Prostate gland (tissue), 2 donors: Measurements from ENCODE around the gene MTOR. TPM values are rescaled to one million over a fixed set of nuclear protein-coding genes. Genes with fewer than 3 reads are reported as not detected.

Source experiments
- DNase-seq: peaks from one replicate; pipeline ENCODE4 v3.0.0-alpha.2; 2019; ENCODE audit warnings: low spot score
- H3K27ac ChIP-seq, 2 donors: fragments of 200-600 bp; sonication (generic); 2 replicates each; pipeline ENCODE4 v1.5.1; 2017 to 2019
- H3K27me3 ChIP-seq: fragments of 200-600 bp; sonication (generic); replicated peaks from 2 replicates; pipeline ENCODE4 v1.5.1; 2019; ENCODE audit not compliant: insufficient read depth
- H3K36me3 ChIP-seq, 2 donors: fragments of 200-600 bp; sonication (generic); 1 replicate in 1 of 2; 2 replicates in 1 of 2; pipeline versions ENCODE4 v1.5.1 to v1.8.1; 2017 to 2019
- H3K4me1 ChIP-seq: fragments of 200-600 bp; sonication (generic); replicated peaks from 2 replicates; pipeline ENCODE4 v1.5.1; 2019
- H3K4me3 ChIP-seq, 2 donors: fragments of 200-600 bp; sonication (generic); 2 replicates each; pipeline ENCODE4 v1.5.1; 2017 to 2019
- H3K9me3 ChIP-seq: fragments of 200-600 bp; sonication (generic); 2 replicates; pipeline ENCODE4 v1.5.1; 2017
- POLR2A ChIP-seq: fragments of 450-650 bp; IDR thresholded peaks from one replicate; pipeline ENCODE4 v1.6.1; 2016; ENCODE audit warnings: antibody characterized with exemption, mild to moderate bottlenecking
- POLR2AphosphoS5 ChIP-seq: sonication (generic); formaldehyde crosslinking; IDR thresholded peaks from one replicate; pipeline ENCODE4 v1.6.1; 2017; ENCODE audit warnings: antibody characterized with exemption
- WGBS: methylation state at CpG from one replicate; pipeline ENCODE4 v1.1.5; 2018; 5-methylcytosine and 5-hydroxymethylcytosine counted together
- intact Hi-C: fragments of 100-400 bp; cut with DNase I; formaldehyde crosslinking; loops from one replicate; pipeline ENCODE4 v1.14.2; 2022
- total RNA-seq, 2 donors: library from RNA; depleted of rRNA; stranded (reverse); fragments of >200 nt; gene quantifications; one replicate each; pipeline ENCODE4 v1.1.0, GENCODE V29; 2016
- TF ChIP-seq, protein P1 (sequence below), 4 experiments: fragments of 200-600 bp in 2 of 4; fragments of 450-650 bp in 2 of 4; sonication (generic) in 2 of 4; IDR thresholded peaks; 1 replicate in 3 of 4; 2 replicates in 1 of 4; pipeline ENCODE4 v1.5.1; 2016 to 2019; ENCODE audit warnings: antibody characterized with exemption in 4 of 4, mild to moderate bottlenecking in 2 of 4, moderate library complexity in 2 of 4

The MTOR gene
- total RNA-seq, 2 donors from 2014 or later, result 34.7 to 56.1 TPM

DNA sequence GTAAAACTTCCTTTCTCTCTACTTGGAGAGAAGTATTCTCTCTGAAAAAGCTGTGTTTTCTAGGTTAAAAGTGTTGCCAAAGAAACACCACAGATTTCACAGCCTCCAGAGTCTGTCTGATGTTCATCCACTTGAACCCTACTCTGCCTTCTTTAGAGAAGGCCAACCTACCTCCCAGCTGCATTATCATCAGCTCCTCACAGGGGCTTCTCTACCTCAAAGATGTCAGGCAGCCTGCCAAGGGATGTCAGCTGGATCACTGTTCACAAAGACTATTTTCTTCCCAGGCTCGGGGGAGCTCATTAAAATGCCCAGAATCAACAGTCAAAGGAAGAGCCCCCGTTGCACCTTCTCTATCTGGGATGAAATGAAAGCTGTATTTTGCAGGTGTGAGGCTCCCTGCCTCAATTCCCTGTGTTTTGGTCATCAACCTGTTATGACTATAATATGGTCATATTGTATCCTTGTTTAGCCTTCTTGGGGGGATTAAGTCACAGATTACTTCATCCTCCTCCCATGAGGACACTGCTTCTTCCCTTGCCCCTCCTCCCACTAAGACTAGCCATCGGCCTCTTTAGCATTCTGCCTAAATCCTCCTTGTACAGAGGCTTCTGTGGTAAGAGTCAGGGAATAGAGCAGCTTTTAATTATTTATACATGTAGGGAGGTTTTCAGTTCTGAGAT is 47.5 kb downstream of the MTOR start:
- WGBS, result 64% methylated on average over 3 of the region's 3 CpGs
- Histone ChIP-seq H3K27ac (no peak overlapping the region), H3K36me3 (peaks cover 0 to 7% of the 10 kb centered on the region in 2 donors), H3K9me3 (no peaks in the 10 kb centered on the region), H3K27me3 (no peaks in the 10 kb centered on the region), H3K4me3 (no peak overlapping the region), H3K4me1 (no peaks in the 10 kb centered on the region)
- DNase-seq, result no peak
- TF ChIP-seq, protein P1, sequence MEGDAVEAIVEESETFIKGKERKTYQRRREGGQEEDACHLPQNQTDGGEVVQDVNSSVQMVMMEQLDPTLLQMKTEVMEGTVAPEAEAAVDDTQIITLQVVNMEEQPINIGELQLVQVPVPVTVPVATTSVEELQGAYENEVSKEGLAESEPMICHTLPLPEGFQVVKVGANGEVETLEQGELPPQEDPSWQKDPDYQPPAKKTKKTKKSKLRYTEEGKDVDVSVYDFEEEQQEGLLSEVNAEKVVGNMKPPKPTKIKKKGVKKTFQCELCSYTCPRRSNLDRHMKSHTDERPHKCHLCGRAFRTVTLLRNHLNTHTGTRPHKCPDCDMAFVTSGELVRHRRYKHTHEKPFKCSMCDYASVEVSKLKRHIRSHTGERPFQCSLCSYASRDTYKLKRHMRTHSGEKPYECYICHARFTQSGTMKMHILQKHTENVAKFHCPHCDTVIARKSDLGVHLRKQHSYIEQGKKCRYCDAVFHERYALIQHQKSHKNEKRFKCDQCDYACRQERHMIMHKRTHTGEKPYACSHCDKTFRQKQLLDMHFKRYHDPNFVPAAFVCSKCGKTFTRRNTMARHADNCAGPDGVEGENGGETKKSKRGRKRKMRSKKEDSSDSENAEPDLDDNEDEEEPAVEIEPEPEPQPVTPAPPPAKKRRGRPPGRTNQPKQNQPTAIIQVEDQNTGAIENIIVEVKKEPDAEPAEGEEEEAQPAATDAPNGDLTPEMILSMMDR (IDR thresholded peaks at IDR 0.05), result no peak
- TF ChIP-seq POLR2AphosphoS5 (no peak), POLR2A (no peak)
- intact Hi-C loops, result no loop called here

DNA sequence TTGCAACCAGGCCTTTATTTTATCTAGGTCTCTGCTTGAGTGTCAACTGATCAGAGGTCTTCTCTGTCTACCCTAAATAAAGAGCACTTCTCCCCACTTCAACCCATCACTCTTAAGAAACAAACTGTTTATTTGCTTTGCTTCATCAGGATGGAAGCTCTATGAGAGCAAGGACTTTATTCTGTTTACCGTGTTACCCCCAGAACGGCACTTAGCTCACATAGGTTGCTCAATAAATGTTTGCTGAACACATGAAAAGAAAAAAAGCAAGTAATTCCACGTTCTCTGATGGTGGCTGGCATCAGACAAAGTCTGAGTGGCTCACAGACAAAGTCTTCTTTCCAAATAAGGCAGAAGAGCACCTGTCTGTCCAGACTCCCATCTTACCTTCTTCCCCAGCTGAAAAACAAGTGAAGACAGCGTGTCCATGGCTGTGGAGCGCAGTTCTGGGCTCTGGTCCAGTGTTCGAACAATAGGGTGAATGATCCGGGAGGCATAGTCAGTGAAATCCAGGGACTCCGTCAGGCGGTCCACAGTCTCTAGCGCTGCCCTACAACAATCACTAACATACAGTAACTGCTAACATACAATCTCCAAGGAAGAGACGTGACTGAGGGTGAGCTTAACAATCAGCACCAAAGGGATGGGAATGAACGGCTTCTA is 50.3 kb downstream of the MTOR start:
- H3K9me3 ChIP-seq, result no peaks in the 10 kb centered on the region
- no peaks in the 10 kb centered on the region for H3K4me1 ChIP-seq
- 82% methylated on average over 12 of the region's 12 CpGs for WGBS
- peaks cover 4 to 7% of the 10 kb centered on the region in 2 donors for H3K36me3 ChIP-seq
- DNase-seq, result no peak
- H3K27me3 ChIP-seq, result no peaks in the 10 kb centered on the region
- TF ChIP-seq POLR2A (no peak), POLR2AphosphoS5 (no peak)
- TF ChIP-seq, protein P1 (IDR thresholded peaks at IDR 0.05), result no peak
- no peak overlapping the region for H3K4me3 ChIP-seq
- intact Hi-C loops, result no loop called here
- H3K27ac ChIP-seq, result no peak overlapping the region

DNA sequence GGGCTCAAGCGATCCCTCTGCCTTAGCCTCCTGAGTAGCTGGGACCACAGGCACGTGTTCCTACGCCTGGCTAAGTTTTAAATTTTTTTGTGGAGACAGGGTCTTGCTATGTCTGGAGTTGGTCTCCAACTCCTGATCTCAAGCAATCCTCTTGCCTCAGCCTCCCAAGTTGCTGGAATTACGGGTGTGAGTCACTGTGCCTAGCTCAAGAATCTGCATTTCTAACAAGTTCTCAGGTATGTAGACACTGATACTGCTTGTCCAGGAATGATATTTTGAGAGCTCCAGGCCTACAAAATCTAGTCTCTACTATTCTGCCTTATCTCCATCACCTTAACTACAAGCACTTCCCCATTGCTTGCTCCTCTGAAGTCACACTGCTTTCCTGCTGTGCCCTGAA is 50.9 kb downstream of the MTOR start:
- no peak for DNase-seq
- Histone ChIP-seq H3K9me3 (no peaks in the 10 kb centered on the region), H3K36me3 (peaks cover 4 to 11% of the 10 kb centered on the region in 2 donors), H3K4me1 (no peaks in the 10 kb centered on the region), H3K4me3 (no peak overlapping the region), H3K27ac (no peak overlapping the region), H3K27me3 (no peaks in the 10 kb centered on the region)
- 94% methylated on average over 4 of the region's 4 CpGs for WGBS
- intact Hi-C loops, result no loop called here
- TF ChIP-seq POLR2A (no peak), POLR2AphosphoS5 (no peak)
- TF ChIP-seq, protein P1 (IDR thresholded peaks at IDR 0.05), result no peak

DNA sequence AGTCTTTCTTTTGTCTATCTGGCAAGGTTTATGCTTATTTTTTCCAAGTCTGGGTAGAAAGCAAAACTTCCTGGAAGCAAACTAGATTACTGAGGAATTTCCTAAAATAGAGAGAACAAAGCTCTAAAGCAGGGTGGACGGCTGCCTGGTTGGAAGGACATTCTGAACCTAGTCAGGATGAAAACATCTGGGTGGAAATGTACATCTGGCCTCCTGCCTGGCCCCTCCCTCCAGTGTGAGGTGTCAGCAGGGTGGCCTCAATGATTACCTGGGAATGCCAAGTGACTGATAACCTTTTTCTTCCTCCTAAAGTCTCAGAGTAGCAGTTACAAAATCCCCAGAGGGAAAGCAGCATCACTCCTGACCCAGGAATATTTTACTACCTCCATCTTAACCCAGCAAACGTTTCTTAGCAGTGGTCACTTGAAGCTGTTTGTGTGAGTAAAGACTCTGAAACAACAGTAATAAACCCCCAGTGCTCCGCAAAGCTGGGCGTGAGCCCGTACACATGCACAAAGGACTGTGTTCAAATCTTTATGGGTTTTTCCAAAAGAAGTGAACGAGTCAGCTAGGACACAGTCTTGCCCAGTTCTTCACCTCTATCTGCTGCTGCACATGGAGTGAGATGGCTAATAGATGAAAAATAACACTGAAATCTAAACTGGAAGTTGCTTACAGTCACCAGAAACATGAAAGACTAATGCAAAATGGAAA is 54.3 kb downstream of the MTOR start:
- Histone ChIP-seq H3K36me3 (peaks cover 4 to 17% of the 10 kb centered on the region in 2 donors), H3K4me1 (no peaks in the 10 kb centered on the region), H3K9me3 (no peaks in the 10 kb centered on the region), H3K27me3 (no peaks in the 10 kb centered on the region), H3K27ac (peak overlapping the region; percentile 6 to 43), H3K4me3 (no peak overlapping the region)
- TF ChIP-seq, protein P1 (IDR thresholded peaks at IDR 0.05), result no peak
- TF ChIP-seq POLR2AphosphoS5 (peak; percentile 61), POLR2A (no peak)
- intact Hi-C loops, result no loop called here
- DNase-seq, result peak; percentile 22
- WGBS, result 33% methylated on average over 6 of the region's 6 CpGs
